ENCODE data around the gene ADARB2. TPM values are rescaled to one million over a fixed set of nuclear protein-coding genes. Genes with fewer than 3 reads are reported as not detected.

Gene ADARB2
- total and polyA plus RNA-seq, 2 experiments from 2014 or later: not detected

GRCh38 chr10:1626835-1627234, 110.5 kb downstream of the ADARB2 start:
- no peaks in the 10 kb centered on the region for H3K9me3 ChIP-seq (ENCODE audit: low read depth)
- H2AFZ ChIP-seq: no peak overlapping the region
- TF ChIP-seq EZH2phosphoT487 (IDR thresholded peaks at IDR 0.05; ENCODE audit: insufficient read depth, low read depth) (no peak), EZH2 (IDR thresholded peaks at IDR 0.05; ENCODE audit: insufficient read depth, poor library complexity, severe bottlenecking) (no peak)
- H3K4me2 ChIP-seq (ENCODE audit: unreplicated experiment): no peak overlapping the region
- WGBS, 2 experiments (ENCODE audit: low coverage in 1 of 2, low lambda C conversion rate in 2 of 2, missing lambda C conversion rate in 2 of 2): 29 to 42% methylated on average over 15 to 16 of the region's 16 CpGs
- H3K36me3 ChIP-seq (ENCODE audit: low read depth): no peaks in the 10 kb centered on the region
- no peak overlapping the region for H3K4me3 ChIP-seq
- no peaks in the 10 kb centered on the region for H3K79me2 ChIP-seq (ENCODE audit: insufficient read depth)
- H3F3A ChIP-seq (ENCODE audit: insufficient read depth): no peaks in the 10 kb centered on the region
- H4K20me1 ChIP-seq (ENCODE audit: insufficient read depth): no peaks in the 10 kb centered on the region
- no peaks in the 10 kb centered on the region for H3K4me1 ChIP-seq (ENCODE audit: insufficient read depth)
- H3K9ac ChIP-seq: no peak overlapping the region
- H3K27me3 ChIP-seq (replicated peaks; ENCODE audit: insufficient read depth): no peaks in the 10 kb centered on the region
- no peak for DNase-seq
- in situ Hi-C loops (cut with MboI): no loop called here
- no peak overlapping the region for H3K27ac ChIP-seq
- no peaks in the 10 kb centered on the region for H3K9me2 ChIP-seq (ENCODE audit: insufficient read depth)

GRCh38 chr10:1626410-1626809, 110.9 kb downstream of the ADARB2 start:
- no peak for TF ChIP-seq EZH2 (IDR thresholded peaks at IDR 0.05; ENCODE audit: insufficient read depth, poor library complexity, severe bottlenecking)
- no peak for TF ChIP-seq EZH2phosphoT487 (IDR thresholded peaks at IDR 0.05; ENCODE audit: insufficient read depth, low read depth)
- Histone ChIP-seq H3K4me2 (ENCODE audit: unreplicated experiment) (no peak overlapping the region), H3K4me1 (ENCODE audit: insufficient read depth) (no peaks in the 10 kb centered on the region), H3F3A (ENCODE audit: insufficient read depth) (no peaks in the 10 kb centered on the region), H3K4me3 (no peak overlapping the region), H3K36me3 (ENCODE audit: low read depth) (no peaks in the 10 kb centered on the region), H3K27me3 (replicated peaks; ENCODE audit: insufficient read depth) (no peaks in the 10 kb centered on the region), H3K9me2 (ENCODE audit: insufficient read depth) (no peaks in the 10 kb centered on the region), H3K79me2 (ENCODE audit: insufficient read depth) (no peaks in the 10 kb centered on the region), H3K9me3 (ENCODE audit: low read depth) (no peaks in the 10 kb centered on the region), H4K20me1 (ENCODE audit: insufficient read depth) (no peaks in the 10 kb centered on the region), H3K27ac (no peak overlapping the region), H2AFZ (no peak overlapping the region), H3K9ac (no peak overlapping the region)
- no peak for DNase-seq
- in situ Hi-C loops (cut with MboI): no loop called here
- WGBS, 2 experiments (ENCODE audit: low coverage in 1 of 2, low lambda C conversion rate in 2 of 2, missing lambda C conversion rate in 2 of 2): 48 to 57% methylated on average over 22 of the region's 22 CpGs

- TF ChIP-seq EZH2phosphoT487 (IDR thresholded peaks at IDR 0.05; ENCODE audit: insufficient read depth, low read depth) (no peak), EZH2 (IDR thresholded peaks at IDR 0.05; ENCODE audit: insufficient read depth, poor library complexity, severe bottlenecking) (no peak)
- no peak for DNase-seq
- Histone ChIP-seq H3K9me2 (ENCODE audit: insufficient read depth) (no peaks in the 10 kb centered on the region), H4K20me1 (ENCODE audit: insufficient read depth) (no peaks in the 10 kb centered on the region), H2AFZ (no peak overlapping the region), H3K36me3 (ENCODE audit: low read depth) (no peaks in the 10 kb centered on the region), H3K27ac (no peak overlapping the region), H3F3A (ENCODE audit: insufficient read depth) (no peaks in the 10 kb centered on the region), H3K4me1 (ENCODE audit: insufficient read depth) (no peaks in the 10 kb centered on the region), H3K9ac (no peak overlapping the region), H3K27me3 (replicated peaks; ENCODE audit: insufficient read depth) (no peaks in the 10 kb centered on the region), H3K4me3 (no peak overlapping the region), H3K79me2 (ENCODE audit: insufficient read depth) (no peaks in the 10 kb centered on the region), H3K4me2 (ENCODE audit: unreplicated experiment) (no peak overlapping the region), H3K9me3 (ENCODE audit: low read depth) (no peaks in the 10 kb centered on the region)
- WGBS, 2 experiments (ENCODE audit: low coverage in 1 of 2, low lambda C conversion rate in 2 of 2, missing lambda C conversion rate in 2 of 2): 42 to 53% methylated on average over 10 to 11 of the region's 11 CpGs
- in situ Hi-C loops (cut with MboI): no loop called here
These were observed 111.6 kb downstream of the ADARB2 start for GRCh38 chr10:1625731-1626130.

- in situ Hi-C loops (cut with MboI): no loop called here
- no peaks in the 10 kb centered on the region for H3K4me1 ChIP-seq (ENCODE audit: insufficient read depth)
- no peaks in the 10 kb centered on the region for H3K27me3 ChIP-seq (replicated peaks; ENCODE audit: insufficient read depth)
- no peaks in the 10 kb centered on the region for H3K79me2 ChIP-seq (ENCODE audit: insufficient read depth)
- no peaks in the 10 kb centered on the region for H3K9me3 ChIP-seq (ENCODE audit: low read depth)
- H3K9ac ChIP-seq: no peak overlapping the region
- no peak for TF ChIP-seq EZH2phosphoT487 (IDR thresholded peaks at IDR 0.05; ENCODE audit: insufficient read depth, low read depth)
- H3K36me3 ChIP-seq (ENCODE audit: low read depth): no peaks in the 10 kb centered on the region
- H3K4me3 ChIP-seq: no peak overlapping the region
- H3K9me2 ChIP-seq (ENCODE audit: insufficient read depth): no peaks in the 10 kb centered on the region
- no peaks in the 10 kb centered on the region for H4K20me1 ChIP-seq (ENCODE audit: insufficient read depth)
- no peak overlapping the region for H3K27ac ChIP-seq
- H3F3A ChIP-seq (ENCODE audit: insufficient read depth): no peaks in the 10 kb centered on the region
- no peak overlapping the region for H2AFZ ChIP-seq
- 37 to 44% methylated on average over 9 of the region's 9 CpGs for WGBS, 2 experiments (ENCODE audit: low coverage in 1 of 2, low lambda C conversion rate in 2 of 2, missing lambda C conversion rate in 2 of 2)
- DNase-seq: no peak
- H3K4me2 ChIP-seq (ENCODE audit: unreplicated experiment): no peak overlapping the region
These were observed 112.2 kb downstream of the ADARB2 start for GRCh38 chr10:1625079-1625478.

- DNase-seq: no peak
- no peak overlapping the region for H2AFZ ChIP-seq
- WGBS, 2 experiments (ENCODE audit: low coverage in 1 of 2, low lambda C conversion rate in 2 of 2, missing lambda C conversion rate in 2 of 2): 19% methylated on average over 12 of the region's 12 CpGs
- TF ChIP-seq EZH2 (IDR thresholded peaks at IDR 0.05; ENCODE audit: insufficient read depth, poor library complexity, severe bottlenecking): no peak
- no peak for TF ChIP-seq EZH2phosphoT487 (IDR thresholded peaks at IDR 0.05; ENCODE audit: insufficient read depth, low read depth)
- H3K27ac ChIP-seq: no peak overlapping the region
- no peak overlapping the region for H3K4me3 ChIP-seq
- no peaks in the 10 kb centered on the region for H3K79me2 ChIP-seq (ENCODE audit: insufficient read depth)
- H3K9me2 ChIP-seq (ENCODE audit: insufficient read depth): no peaks in the 10 kb centered on the region
- H3F3A ChIP-seq (ENCODE audit: insufficient read depth): no peaks in the 10 kb centered on the region
- no peak overlapping the region for H3K4me2 ChIP-seq (ENCODE audit: unreplicated experiment)
- no peak overlapping the region for H3K9ac ChIP-seq
- in situ Hi-C loops (cut with MboI): no loop called here
- no peaks in the 10 kb centered on the region for H4K20me1 ChIP-seq (ENCODE audit: insufficient read depth)
- no peaks in the 10 kb centered on the region for H3K27me3 ChIP-seq (replicated peaks; ENCODE audit: insufficient read depth)
- no peaks in the 10 kb centered on the region for H3K9me3 ChIP-seq (ENCODE audit: low read depth)
- no peaks in the 10 kb centered on the region for H3K36me3 ChIP-seq (ENCODE audit: low read depth)
- H3K4me1 ChIP-seq (ENCODE audit: insufficient read depth): no peaks in the 10 kb centered on the region
These were observed 113.1 kb downstream of the ADARB2 start for GRCh38 chr10:1624240-1624639.
